NCI-H345 treated with DMSO at 0.1 percent for 48 hours (cell line): ENCODE data around the gene HDC.

Experiments used
- DNase-seq: peaks from one replicate; lab custom pipeline; 2025; ENCODE audit not compliant: unreplicated experiment; lab: John Stamatoyannopoulos, UW

Gene HDC, protein sequence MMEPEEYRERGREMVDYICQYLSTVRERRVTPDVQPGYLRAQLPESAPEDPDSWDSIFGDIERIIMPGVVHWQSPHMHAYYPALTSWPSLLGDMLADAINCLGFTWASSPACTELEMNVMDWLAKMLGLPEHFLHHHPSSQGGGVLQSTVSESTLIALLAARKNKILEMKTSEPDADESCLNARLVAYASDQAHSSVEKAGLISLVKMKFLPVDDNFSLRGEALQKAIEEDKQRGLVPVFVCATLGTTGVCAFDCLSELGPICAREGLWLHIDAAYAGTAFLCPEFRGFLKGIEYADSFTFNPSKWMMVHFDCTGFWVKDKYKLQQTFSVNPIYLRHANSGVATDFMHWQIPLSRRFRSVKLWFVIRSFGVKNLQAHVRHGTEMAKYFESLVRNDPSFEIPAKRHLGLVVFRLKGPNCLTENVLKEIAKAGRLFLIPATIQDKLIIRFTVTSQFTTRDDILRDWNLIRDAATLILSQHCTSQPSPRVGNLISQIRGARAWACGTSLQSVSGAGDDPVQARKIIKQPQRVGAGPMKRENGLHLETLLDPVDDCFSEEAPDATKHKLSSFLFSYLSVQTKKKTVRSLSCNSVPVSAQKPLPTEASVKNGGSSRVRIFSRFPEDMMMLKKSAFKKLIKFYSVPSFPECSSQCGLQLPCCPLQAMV

GRCh38 chr15:50265620-50266019 lies at the start of gene HDC:
HDC (minus strand) TSS chr15:50265726; CDS start chr15:50265623, 103 bp downstream.
- no peak for DNase-seq

- no peak for DNase-seq
These were observed 47.1 kb upstream of the HDC start for GRCh38 chr15:50312636-50313035.

DNA sequence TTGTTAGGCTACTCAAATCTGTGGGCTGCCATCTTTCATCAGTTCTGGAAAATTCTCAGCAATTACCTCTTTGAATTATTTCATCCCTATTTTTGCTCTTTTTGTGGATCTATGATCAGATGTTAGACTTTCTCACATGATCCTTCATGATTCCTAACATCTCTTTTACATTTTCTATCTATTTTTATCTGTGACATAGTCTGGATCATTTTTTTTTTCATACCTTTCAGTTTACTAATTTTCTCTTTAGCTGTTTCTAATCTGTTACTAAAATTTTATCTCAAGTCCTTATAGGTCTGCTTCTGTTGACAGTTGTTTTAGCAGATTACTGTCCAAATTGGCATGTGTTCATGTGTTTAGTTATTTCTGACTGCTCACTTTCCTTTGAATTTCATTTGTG lies 42.3 kb upstream of the HDC start:
- no peak for DNase-seq

DNA sequence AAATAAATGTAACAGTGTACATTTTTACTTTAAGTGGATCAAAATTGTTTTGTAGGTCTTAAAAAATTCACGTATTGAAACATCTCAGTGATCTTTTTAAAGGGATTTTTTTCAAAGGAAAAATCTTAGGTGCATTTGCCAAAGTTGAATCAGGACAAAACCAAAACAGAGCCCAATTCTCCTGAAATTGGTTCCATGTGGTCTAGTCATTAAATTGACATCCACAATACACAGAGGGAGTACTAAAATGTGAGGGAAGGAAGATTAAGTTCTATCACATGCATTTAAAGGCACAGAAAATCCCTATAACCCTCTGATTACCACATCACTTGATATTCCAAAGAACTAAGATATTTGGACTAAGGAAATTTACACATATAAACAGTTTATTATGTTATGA lies 39.3 kb upstream of the HDC start:
- no peak for DNase-seq

- no peak for DNase-seq
These were observed 37.1 kb upstream of the HDC start for GRCh38 chr15:50302581-50302980.

DNA sequence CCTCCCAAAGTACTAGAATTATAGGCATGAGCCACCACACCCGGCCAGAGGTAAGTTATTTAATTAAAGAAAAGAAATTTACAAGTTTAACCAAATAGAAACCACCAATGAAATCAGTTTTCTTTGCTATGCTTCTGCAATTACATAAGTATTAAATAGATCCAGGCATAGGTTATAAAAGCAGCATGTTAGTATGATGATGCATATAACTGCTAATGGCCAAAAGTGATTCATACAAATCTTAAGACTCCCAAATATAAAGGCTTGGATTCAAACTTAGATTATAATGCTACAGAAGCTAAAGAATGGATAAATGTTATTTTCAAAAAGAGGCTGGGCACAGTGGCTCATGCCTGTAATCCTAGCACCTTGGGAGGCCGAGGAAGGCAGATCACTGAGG lies 32.8 kb upstream of the HDC start:
- DNase-seq = no peak

- DNase-seq = no peak
These were observed 30.4 kb upstream of the HDC start for GRCh38 chr15:50295966-50296365.

DNA sequence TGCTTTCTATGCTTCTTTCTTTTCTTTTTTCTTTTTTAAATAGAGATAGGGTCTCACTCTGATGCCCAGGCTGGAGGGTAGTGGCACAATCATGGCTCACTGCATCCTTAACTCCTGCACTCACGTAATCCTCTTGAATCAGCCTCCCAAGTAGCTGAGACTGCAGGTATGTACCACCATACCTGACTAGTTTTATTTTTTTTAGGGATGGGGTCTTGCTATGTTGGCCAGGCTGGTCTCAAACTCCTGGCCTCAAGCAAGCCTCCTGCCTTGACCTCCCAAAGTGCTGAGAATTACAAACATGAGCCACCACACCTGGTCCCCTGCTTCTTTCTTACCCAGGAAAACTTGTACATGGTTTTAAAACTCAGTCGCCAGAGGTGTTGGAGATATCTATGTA lies 24.2 kb upstream of the HDC start:
- DNase-seq = no peak

- DNase-seq = no peak
These were observed 22.0 kb upstream of the HDC start for GRCh38 chr15:50287324-50288116.

DNA sequence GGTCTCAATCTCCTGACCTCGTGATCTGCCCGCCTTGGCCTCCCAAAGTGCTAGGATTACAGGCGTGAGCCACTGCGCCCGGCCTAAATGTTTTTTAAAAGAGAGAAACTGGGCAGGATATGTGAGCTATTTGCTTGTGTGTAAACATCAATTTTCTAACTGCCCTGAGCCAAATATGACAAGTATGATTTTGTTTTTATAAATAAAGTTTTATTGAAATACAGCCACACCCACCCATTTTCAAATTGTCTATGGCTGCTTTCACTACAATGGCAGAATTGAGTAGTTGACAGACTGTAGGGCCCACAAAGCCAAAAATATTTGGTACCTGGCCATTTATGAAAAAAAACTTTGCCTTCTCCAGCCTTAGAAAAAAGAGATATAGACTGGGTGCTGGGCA lies 15.9 kb upstream of the HDC start:
- DNase-seq = no peak

- no peak for DNase-seq
These were observed 14.7 kb upstream of the HDC start for GRCh38 chr15:50280271-50280670.

DNA sequence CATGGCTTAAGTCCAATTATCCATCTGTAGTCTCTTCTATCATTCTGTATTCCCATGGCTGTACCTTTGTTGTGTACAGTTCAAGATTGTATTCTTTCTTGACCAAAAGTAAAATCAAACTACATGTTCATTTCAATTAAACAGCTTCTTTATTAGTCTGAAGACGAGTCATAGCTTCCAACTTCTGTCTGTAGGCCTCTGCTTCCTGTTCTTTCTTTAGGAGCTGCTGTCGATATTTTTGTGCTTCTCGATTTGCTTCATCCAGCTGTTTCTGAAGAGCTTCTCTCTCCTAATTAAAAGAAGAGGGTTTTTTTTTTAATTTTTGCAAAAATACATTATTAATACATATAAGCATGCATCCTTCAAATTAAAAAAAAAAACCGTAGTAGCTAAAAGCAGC lies 13.0 kb upstream of the HDC start:
- DNase-seq = no peak

DNA sequence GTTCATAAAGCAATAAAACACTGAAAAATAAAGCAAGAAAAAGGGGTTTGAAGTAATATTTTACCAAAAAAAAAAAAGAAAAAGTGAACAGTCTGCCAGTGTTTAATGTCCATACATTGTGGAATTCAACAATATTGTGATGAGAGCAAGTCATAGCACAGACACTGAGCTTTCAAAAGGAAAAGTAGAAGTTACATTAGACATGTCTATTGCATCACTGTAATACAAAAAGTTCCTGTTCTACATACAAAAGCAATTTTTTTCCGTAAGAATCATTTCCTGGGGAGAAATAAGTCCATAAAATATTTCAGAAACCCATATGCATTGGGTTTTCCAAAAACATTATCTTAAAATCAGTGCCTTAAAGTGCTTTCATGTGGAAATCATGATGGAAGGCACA lies 11.8 kb upstream of the HDC start:
- no peak for DNase-seq

DNA sequence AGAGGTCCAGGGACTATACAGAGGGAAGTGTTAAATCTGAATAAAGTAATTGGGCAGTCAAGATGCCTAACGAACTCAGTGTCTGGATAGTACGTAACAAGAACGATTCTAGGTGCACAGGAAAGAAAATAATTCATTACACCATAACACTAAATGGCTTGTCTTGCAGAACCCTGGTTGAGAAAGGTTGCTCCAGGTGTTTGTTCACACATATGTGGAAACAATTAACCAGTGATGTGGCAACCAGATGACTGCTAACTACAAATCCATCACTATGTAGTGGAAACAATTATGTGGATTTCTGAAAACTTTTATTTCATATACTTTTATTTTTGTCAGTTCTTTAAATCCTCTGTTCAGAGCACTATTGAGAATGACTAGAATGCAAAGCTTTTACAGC lies 10.4 kb upstream of the HDC start:
- DNase-seq = no peak

GRCh38 chr15:50275091-50275490 lies 9.6 kb upstream of the HDC start:
- DNase-seq = no peak

- no peak for DNase-seq
These were observed 2.1 kb upstream of the HDC start for GRCh38 chr15:50267577-50267976.

DNA sequence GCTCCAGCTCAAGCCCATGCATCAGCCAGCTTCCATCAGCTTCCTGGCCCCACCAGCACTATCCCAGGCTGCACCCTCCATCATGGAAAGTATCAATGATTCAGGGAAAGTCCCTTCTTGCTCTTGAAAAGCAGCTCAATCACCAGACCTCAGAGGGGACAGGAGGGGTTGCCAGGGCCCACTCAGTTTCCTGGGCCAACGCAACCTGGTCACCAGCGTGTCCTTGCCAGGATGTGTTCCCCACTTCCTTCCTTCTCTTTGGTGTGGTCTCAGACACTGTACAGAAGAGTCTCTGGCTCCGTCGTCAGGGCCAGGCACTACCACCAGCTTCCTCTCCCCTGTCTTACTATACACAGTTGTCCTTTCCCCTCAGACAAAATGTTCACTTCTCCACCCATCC lies 3.0 kb downstream of the HDC start:
- no peak for DNase-seq

GRCh38 chr15:50261981-50262380 lies 3.5 kb downstream of the HDC start:
- no peak for DNase-seq

DNA sequence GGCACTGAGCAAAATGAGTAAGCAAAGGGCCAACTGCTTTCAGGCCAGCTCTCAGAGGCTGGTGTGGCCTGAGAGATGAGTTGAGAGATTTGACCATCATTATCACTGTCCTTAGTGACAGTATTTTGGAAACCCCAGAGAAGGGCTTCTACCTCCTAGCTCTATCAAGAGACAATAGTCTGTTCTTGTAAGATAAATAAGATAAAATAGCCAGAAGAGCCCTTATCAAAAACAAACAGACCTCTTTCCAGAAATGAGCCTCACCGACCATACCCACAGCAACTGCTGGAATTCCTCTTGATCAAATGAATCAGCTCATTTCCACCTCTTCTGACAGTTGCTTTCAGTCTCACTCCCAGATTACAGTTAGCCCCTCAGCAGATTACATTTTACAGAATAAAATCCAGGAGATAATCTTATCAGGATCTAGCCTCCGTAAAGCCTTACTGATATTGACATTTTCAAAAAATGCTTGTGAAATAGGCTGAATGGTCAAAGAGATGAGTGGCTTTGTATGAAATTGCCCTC lies 4.5 kb downstream of the HDC start:
- DNase-seq = no peak

- DNase-seq = no peak
These were observed 6.2 kb downstream of the HDC start for GRCh38 chr15:50259276-50259675.

DNA sequence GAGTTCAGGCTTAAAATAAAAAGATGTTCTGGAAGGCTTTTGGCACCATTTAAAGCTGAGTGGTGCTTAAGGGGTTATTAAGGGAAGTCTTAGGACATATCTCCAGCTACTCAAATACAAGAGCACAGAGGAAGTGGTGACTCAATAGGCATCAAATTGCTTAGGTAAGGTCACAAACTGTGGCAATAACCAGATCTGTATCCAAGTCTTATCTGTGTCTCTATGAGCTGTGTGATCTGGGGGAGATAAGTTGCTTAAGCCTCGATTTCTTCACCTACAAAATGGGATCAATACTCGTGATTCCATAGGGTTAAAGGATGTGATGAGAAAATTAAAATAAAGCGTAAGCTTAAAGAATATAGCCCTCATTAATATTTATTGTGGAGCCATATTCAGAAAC lies 7.6 kb downstream of the HDC start:
- DNase-seq = no peak

DNA sequence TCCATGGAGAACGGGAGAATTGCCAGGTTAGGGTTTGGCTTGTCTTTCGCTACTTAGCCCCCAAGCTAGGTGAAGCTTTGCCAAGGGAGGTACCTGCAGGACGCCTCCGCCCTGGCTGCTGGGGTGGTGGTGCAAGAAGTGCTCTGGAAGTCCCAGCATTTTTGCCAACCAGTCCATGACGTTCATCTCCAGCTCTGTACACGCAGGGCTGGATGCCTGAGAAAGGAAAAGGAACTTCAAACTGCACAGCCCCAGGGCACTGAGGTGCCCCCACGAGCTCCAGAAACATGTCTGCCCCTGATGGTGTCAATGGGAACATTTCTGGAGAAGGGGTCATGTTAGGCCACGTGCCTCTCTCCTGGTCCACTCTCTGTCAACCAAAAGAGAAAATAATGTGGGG lies 8.2 kb downstream of the HDC start:
- DNase-seq = no peak
